Activated CD4-positive, alpha-beta T cell treated with anti-CD3 and anti-CD28 coated beads, Interleukin-2, amount 50 U/mL, for 16 hours (primary cell): ENCODE measurements around the gene ZFP92.
"Not testable (repeated sequence)": the region's sequence is repeated elsewhere in the genome, so short reads cannot be mapped to it uniquely, and the experiment has no call there.

Experiments used
- DNase-seq: peaks from one replicate; pipeline ENCODE4 v3.0.0-alpha.2; 2020

Gene ZFP92, protein sequence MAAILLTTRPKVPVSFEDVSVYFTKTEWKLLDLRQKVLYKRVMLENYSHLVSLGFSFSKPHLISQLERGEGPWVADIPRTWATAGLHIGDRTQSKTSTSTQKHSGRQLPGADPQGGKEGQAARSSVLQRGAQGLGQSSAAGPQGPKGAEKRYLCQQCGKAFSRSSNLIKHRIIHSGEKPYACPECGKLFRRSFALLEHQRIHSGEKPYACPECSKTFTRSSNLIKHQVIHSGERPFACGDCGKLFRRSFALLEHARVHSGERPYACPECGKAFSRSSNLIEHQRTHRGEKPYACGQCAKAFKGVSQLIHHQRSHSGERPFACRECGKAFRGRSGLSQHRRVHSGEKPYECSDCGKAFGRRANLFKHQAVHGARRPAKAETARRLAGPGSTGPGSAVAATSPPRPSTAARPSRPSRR

DNA sequence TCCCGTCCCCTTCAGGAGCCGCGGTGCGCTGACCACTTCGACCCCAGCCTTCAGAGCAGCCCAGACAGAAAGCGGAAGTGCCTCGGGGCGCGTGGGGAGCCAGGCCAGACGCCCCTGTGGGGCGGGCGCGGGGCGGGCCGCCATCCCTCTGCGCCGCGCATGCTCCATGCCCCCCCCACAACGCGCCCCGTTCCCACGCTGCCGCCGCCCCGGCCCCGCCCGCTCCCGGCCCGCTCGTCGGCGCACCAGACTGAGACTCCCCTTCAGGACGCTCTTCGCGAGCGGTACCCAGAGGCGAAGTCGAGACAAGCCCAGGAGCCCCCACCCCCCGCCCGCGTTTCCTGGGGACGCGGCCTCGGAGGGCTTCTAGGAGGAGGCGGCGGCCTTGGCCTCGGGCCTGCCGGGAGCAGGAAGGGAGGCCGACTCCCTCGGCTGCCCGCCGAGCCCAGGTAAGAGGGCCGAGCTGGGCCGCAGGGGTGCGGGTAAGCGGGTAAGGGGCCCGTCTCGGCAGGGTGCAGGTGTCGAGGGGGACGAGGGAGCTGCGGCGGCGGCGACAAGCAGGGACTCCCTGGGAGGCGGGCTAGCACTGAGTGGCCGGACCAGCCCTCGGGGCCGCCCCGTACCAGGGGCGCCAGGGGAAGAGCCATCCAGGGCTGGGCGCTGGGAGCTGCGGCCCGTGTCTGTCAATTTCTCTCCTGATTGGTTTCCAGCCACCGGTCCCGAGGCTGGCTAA lies at the start of gene ZFP92:
ZFP92 (plus strand) TSS at position 218 of the 733 bp plus-strand sequence. CDS start 6,851 bp downstream, outside the sequence.
- peak; percentile 16 for DNase-seq

DNA sequence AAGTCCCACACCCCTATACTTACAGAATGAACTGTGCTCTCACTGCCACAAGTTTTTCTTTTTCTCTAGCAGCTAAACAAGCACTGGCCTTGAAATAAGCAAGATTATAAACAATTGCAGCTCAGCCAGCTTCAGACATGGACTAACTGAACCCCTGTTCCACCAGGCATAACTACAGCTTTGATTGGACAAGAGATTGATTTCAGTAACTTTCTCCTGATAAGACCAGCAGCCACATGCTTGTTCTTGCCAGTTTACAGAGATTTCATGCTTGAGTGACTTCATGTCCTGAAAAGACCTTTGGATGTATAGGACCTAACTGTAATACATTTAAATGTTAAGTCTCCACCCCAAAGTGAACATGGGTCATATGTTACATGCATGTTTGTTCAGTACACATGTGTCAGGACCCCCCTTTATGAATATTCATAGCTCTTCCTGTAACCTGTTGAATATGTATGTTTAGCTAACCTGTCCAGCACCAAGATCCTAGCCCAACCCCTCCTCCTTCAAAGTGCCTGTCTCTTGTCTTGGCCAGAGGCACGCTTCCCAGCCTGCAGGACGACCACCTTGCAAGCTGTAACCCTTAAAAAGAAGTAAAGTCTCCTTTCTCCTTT lies 49.4 kb upstream of the ZFP92 start:
- DNase-seq: no peak

DNA sequence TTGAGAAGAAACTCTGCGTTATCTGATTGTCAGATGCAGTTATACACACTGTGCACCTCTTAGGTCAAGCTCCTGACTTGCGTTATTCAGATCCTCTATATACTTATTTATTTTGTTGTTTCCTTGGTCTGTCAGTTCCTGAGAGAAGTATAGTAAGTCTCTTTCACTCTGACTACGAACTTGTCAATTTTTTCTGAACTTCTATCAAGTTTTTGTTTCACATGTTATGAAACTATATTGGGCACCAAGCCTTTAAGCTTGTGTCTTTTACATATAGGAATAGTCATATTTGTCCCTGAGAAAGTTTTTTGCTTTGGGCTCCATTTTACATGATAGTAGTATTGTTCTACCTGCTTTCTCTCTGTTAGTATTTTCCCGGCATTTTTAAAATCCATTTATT lies 45.6 kb upstream of the ZFP92 start:
- DNase-seq: peak; percentile 29

DNA sequence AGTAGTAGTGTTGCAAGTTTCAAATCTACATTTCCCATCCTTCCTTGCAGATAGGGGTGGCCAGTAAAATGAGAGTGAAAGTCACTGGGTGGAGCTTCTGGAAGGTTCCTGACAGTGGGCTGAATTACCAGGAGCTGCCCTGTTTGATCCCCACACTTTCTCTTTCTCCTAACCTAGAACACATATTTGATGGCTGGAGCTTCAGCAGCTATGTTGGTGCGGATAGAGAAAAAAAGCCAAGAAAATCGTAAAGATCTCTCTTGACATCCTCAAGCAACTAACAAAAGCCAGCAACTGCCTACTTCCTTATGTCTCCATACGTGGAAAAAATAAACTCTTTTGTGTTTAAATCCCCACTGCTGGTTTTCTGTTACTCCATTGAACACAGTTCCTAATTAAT lies 45.2 kb upstream of the ZFP92 start:
- DNase-seq: no peak

DNA sequence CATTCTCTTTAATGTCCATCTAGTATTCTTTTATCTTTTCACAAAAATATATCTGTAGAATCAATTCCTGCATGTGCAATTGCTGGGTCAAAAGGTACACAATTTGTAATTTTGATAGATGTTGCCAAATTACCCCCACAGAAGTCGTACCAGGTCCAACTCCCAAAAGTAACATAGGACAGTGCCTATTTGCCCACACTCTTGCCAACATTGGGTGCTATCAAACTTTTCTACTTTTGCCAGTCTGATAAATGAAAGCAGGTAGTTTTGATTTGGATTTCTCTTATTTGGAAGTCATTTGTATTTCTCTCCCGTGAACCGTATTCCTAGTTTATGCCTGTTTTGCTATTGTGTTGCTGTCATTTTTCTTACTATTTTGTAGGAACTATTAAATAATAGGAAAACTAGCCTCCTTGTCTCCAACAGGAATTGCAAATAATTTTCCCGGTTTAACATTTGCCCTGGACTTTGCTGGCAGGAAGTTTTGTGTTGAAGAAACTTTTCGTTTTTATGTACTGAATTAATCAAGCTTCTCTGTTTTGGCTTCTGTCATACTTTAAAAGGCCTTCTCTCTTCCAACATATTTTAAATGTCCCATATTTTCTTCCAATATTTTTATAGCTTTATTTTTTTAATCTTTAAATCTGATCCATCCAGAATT lies 44.3 kb upstream of the ZFP92 start:
- DNase-seq: no peak

DNA sequence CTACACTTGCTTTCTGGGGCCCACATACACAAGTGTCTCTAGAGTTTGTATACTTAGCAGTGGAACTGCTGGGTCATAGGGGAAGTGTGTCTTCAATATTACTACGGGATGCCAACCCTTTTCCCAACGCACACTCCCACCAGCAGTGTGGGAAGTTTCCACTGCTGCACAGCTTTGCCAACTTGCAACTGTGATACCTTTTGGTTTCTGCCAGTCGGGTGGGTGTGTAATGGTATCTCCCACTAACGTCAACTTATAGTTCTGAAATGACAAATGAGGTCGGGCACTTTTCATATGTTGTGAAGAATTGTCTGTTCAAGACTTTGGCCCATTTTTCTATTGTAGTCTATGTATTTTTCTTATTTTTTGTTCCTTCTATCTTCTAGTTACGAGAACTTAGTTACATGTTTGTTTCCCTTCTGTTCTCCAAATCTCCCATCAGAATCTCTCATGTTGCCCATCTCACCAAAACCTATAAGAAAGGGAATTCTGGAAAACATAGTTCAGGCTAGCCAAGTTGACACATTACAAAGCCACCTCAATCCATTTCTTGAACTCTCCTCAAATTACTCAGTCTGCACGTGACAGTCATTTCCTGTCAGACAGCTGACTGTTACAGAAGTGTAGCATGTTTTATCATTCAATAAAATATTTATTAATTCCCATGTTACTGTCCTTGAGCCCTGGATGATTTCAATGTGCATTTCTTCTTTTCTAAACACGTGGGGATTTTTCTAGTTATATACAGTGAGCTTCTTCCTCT lies 40.8 kb upstream of the ZFP92 start:
- peak; percentile 28 for DNase-seq

DNA sequence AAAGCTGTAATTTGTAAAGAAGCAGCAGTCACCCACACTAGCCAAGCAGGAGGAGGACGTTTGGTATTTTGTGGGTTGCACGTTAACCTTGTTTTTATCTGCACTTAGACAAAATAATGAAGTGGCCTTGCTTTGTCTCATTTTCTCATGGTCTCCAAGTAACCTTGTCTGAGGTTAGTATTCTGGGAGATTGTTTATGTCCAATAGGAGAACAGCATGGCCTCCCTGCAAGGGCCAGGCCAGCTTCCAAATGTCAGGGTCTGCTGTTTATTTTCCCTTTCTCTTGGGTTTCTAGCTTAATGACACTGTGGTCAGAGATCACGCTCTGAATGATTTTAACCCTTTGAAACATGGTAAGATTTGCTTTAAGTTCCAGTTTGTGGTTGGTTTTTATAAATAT lies 40.0 kb upstream of the ZFP92 start:
- DNase-seq: no peak

DNA sequence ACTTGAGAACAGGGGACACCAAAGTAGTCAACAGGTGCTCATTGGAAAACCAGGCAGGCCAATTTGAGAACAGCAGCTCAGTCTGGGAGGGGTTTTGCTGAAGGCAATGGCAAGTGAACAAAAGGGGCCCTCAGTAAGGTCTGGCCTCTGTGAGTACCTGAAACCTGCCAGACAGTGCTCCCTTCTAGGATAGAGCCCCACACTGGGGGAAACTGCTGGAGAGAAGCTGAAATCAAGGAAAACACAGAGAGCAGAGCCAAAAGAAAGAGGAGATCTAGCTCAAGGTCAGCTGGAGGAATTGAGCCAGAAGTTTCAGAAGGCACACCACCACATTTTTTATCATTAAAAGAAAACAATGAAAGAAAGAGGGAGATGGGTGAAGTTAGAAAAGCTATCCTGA lies 38.3 kb upstream of the ZFP92 start:
- no peak for DNase-seq

DNA sequence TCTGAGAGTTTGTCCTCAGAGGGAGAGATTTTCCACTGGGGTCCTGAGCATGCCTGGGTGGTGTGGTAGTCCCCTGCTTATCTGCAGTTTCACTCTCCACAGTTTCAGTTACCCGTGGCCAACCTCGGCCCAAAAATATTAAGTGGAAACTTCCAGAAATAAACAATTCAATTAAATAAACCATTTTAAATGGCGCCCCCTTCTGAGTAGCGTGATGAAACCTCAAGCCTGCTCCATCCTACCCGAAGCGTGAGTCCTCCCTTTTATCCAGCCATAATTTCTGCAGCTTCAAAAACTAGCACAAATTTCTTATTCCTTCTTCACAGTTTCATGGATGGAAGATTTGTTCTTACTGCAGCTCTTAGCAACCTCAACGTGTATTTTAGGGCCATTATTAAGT lies 36.8 kb upstream of the ZFP92 start:
- no peak for DNase-seq

DNA sequence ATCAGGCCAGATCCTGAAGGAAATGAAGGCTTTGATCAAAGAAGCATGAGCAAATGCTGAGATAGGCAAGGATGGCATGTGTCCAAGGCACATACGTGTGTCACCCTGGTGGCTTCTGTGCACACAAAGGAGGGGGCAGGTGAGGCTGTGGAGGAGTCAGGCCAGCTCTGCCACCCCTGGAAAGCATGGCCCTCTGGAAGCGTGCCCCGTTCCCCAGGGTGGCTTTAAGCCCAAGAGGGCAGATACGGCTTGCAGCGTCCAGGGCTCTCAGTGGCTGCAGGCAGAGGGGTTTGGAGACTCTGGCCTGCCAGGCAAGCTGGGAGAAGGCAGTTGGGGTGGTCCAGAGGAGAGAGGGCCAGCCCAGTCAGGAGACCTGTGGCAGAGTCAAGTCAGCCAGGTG lies 35.7 kb upstream of the ZFP92 start:
- no peak for DNase-seq

DNA sequence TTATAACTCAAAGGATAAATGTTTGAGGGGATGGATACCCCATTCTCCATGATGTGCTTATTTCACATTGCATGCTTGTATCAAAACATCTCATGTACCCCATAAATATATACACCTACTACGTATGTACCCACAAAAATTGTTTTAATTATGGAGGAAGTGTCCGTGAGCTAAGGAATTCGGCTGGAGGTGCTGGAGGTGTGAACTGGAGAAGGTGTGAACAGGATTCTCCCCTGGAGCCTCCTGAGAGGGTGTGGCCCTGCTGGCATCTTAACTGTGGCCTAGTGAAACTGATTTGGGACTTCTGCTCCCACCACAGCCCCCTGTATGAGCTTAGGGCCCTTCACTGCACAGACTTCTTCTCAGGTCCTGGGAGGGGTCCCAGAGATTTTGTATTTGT lies 33.5 kb upstream of the ZFP92 start:
- DNase-seq: no peak

DNA sequence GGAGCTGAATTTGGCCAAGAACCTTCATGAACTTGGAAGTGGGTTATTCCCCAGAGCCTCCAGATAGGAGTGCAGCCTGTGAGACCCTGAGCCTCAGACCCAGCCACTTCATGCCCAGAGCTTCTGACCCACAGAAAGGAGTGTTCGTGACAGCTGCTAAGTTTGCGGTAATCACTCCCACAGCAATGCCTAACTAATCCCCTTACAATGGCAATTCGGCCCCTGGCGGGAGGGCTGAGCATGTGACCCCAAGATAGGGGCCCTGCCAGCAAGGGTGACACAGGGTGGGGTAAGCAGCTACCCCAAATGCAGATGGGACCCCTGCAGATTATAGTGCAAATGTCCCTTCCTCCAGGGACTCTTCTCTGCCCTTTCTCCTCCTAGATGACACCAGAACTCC lies 32.7 kb upstream of the ZFP92 start:
- no peak for DNase-seq

DNA sequence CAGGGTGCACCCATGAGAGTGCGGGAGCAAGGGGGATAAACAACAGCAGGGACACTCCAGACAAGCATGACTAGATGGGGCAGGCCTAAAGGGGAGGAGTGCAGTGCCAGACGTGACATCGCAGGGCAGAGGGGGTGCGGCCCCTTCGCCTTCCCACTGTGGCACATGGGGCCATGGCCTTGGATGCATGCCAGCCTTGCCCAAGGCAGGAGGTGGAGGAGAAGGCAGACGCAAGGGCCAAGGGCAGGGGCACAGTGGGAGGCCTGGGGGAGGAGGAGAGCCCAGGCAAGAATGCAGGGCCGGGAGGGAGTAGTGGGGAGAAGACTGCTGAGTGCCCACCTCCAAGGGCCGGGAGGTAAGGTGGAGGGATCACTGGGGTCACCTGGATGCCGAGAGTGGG lies 31.8 kb upstream of the ZFP92 start:
- no peak for DNase-seq

DNA sequence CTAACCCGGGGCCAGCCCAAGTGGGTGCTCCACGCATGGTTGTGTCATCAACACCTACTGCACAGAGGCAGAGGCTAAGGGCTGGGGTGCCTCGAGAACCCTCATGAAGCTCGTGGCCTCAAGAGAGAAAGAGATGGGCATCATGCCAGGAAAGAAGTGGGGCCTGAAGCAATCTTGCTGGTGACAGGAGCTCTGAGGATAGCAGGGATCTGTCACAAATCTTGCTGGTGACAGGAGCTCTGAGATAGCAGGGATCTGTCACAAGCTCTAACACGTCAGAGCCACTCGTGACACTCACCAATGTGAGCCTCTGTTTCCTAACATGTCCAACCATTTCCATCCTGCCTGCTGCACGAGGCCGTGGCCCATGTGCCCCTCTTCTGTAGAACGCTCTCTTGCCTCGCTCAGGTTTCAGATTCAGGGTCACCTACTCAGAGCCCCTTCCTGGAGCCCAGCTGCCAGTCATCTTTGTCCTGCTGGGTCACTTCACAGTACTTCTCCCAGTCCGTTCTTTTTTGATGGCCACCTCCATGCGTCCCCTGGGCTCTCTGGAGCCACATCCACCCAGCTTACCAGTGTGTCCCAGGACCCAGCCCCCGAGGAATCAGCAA lies 31.2 kb upstream of the ZFP92 start:
- DNase-seq: no peak

DNA sequence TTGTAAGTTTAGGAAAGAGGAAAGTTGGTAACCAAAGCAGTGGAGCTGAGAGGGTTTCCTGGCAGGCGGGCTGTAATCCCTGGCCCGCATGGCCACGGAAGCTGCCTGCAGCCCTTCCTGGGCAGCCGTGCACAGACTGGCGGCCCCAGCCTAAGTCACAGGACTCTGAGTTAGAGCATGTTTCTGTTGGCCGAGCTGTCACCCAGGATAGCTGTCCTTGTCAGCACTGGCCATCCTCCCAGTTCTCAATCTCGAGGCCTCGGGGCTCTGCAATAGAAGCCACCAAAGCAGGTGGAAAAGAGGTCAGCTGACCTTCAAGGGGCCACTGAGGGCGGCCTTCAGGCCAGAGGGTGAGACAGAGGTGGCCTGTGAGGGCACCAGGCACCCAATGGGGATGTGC lies 30.6 kb upstream of the ZFP92 start:
- DNase-seq: no peak

DNA sequence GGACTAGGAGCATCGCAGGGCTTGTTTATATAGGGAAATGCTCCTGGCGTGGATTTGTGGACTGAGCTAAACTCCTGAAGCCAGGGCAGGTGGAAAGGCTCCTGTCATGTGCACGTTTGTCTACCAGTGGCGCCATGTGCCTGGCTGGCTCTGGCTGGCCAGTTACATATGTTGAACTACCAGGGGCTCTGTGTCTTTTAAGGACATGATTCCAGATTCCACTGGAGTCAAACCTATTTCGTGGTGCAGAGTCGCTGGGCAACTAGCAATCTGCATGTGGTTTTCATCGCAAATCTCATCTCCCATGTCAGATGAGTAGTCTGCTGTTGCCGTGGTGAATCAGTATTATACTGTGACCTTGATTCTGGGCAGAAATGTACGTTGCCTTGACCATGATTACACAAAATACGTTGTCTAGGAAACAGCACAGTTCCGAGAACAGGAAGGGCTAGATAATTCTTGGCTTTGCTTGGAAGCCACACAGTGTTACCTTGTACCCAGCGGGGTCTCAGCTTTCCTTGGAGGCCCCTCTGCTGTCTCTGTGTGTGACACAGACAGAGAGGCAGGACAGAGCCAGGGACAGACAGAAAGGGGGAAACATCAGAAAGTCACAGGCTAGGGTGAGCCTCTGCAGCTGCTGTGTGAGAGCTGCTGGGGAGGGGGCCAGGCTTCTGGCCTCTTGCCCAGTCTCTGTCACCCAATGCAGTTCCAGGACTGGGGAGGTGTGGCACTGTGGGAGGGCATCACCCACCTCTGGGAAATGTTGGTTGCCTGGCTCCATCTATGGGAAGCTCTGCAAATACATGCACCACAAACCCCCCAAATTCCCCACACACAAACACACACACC lies 29.4 kb upstream of the ZFP92 start:
- peak; percentile 23 for DNase-seq

DNA sequence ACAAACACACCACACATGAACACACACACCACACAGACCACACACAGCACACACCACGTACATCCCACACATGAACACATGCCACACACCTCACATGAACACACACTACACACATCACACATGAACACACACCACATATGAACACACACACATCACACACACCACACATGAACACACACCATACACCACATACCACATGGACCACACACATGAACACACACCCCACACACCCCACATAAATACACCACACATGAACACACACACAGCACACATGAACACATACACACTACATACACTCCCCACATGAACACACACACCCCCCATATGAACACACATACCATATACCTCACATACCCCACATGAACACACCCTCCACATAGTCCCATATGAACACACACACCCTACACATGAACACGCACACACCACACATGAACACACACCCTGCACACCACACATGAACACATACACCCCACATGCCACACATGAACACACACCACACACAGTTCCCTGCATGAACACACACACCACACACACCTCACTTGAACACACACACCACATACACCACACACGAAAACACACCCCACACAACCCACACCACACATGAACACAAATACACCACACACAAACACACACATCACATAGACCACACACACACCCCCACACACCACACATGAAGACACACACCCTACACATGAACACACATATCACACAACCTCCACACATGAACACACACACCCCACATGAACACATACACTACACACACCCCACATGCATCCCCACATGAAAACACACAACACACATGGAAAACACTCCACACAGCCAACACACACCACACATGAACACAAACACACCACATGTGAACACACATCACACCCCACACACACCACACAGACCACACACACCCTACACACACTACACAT lies 28.4 kb upstream of the ZFP92 start:
- DNase-seq: no peak

DNA sequence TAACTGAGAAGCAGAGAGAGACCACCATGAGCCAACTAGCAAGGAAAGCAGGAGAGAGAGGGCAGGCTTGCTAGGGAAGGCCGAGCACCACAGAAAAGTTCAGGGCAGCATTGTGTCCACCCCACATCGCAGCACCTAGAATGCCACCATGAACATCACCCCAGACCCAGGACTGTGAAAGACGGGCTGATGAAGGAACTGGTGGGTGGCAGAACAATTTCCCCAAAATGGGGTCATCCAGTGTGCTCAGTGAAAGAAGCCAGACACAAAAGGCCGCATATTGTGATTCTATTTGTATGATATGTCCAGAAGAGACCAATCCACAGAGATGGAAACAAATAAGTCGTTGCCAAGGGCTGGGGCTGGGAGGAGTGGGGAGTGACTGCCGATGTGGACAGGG lies 26.9 kb upstream of the ZFP92 start:
- DNase-seq: no peak

DNA sequence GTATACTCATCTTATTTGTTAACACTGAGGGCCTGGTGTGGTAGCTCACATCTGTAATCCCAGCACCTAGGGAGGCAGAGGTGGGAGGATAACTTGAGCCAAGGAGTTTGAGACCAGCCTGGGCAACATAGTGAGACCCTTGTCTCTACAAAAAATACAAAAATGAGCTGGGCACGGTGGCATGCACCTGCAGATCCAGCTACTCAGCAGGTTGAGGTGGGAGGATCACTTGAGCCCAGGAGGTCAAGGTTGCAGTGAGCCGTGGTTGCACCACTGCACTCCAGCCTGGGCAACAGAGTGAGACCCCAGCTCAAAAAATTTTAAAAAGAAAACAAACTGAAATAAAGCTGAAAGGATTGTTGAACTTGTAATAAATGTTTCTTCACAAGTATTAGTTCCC lies 26.3 kb upstream of the ZFP92 start:
- DNase-seq: not testable (repeated sequence)

DNA sequence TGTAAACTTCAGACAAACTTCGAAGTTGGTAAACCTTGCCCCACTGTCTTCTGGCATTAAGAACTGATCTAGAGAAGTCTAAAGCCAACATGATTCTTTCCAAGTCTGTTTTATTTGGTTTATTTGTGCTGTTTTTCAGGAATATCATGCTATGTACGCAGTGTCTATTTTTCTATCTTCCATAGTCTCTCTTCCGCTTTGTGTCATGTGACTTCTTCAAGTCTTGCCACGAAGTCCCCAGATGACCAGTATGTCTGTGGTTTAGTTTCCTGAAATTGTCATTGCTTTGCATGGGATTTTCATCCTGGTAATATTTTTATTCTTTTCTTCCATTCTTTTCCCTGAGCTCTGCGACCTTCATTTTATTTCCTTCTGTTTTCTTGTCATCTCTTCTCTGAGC lies 25.2 kb upstream of the ZFP92 start:
- no peak for DNase-seq
